ENCODE results near the gene GRIN2C. TPM values are rescaled to one million over a fixed set of nuclear protein-coding genes. Genes with fewer than 3 reads are reported as not detected.

The GRIN2C gene
- total RNA-seq, 1 donor from 2014 or later = 0.57 TPM

DNA sequence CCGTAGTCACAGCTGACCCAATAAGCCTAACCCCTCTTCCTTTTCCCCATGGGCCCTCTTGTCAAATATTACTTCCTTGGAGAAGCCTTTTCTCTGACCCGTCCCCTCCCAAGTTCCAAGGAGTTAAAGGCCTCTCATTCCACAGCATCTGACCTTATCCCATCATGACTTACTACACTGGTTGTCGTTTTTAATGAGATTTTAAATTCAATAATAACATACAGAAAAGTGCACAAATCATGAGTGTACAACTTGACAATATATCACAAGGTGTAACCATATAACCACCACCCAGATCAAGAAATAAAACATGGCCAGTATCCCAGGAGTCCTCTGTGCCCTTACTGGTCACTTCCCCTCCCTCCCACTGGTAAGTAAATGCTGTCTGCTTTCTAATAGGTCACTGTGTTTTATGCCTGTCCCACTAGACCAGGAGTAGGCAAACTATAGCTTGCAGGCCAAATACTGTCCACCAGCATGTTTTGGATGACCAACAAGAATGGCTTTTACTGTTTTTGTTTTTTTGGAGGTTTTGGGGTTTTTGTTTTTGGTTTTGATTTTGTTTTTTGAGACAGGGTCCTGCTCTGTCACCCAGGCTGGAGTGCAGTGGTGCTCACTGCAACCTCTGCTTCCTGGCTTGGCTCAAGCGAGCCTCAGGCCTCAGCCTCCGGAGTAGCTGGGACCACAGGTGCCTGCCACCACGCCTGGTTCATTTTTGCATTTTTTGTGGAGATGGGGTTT is 14.4 kb upstream of the GRIN2C start:
- Mint-ChIP-seq H3K36me3 (ENCODE audit: insufficient read depth) (no peaks in the 10 kb centered on the region), H3K9me3 (ENCODE audit: low read depth) (no peaks in the 10 kb centered on the region), H3K27me3 (no peaks in the 10 kb centered on the region), H3K27ac (peak overlapping the region; percentile 97), H3K4me1 (ENCODE audit: low read depth) (peaks cover 32% of the 10 kb centered on the region), H3K4me3 (ENCODE audit: low read depth) (peak overlapping the region; percentile 90)
- TF ChIP-seq, protein P1, sequence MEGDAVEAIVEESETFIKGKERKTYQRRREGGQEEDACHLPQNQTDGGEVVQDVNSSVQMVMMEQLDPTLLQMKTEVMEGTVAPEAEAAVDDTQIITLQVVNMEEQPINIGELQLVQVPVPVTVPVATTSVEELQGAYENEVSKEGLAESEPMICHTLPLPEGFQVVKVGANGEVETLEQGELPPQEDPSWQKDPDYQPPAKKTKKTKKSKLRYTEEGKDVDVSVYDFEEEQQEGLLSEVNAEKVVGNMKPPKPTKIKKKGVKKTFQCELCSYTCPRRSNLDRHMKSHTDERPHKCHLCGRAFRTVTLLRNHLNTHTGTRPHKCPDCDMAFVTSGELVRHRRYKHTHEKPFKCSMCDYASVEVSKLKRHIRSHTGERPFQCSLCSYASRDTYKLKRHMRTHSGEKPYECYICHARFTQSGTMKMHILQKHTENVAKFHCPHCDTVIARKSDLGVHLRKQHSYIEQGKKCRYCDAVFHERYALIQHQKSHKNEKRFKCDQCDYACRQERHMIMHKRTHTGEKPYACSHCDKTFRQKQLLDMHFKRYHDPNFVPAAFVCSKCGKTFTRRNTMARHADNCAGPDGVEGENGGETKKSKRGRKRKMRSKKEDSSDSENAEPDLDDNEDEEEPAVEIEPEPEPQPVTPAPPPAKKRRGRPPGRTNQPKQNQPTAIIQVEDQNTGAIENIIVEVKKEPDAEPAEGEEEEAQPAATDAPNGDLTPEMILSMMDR (IDR thresholded peaks at IDR 0.05; ENCODE audit: unreplicated experiment) = no peak
- DNase-seq (ENCODE audit: low spot score, unreplicated experiment) = no peak

DNA sequence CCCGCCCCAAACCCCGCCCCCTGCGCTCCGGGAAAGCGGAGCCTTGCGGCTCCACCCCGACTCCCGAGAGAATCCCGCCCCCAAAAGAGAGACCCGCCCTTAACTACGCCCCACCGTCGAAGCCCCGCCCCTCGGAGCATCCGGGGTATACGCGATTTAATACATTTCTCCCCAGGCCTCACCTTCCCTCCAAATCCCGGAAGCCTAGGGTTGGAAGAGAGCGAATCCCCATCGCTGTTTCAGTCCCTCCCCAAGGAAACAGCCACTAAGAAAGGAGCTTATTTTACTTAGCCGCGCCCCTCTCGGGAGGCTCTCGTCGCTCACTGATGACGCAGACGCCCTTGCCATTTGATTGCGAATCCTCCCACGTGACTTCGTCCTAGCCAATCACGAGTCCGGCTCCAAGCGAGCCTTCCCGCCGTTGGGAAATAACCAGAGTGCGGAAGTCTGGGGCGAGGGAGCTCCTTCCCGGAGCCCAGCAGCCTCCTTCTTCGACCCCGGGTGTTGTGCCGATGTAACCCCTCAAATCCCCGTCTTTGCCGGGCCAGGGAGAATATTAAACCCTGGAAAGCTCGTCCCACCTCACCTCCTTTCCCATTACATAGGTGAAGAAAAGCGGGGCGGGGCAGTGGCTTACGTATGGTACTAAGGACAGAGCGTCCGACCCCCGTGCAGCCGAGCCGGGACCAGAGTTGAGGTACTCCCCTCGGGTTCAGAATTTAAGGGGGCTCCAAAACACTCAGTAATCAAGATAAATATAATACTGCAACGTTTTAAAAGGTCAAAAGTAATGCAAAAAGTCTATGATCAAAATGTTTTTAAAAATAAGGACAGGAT is 13.6 kb upstream of the GRIN2C start:
- Mint-ChIP-seq H3K9me3 (ENCODE audit: low read depth) (no peaks in the 10 kb centered on the region), H3K27ac (peak overlapping the region; percentile 97), H3K4me1 (ENCODE audit: low read depth) (peaks cover 34% of the 10 kb centered on the region), H3K36me3 (ENCODE audit: insufficient read depth) (no peaks in the 10 kb centered on the region), H3K4me3 (ENCODE audit: low read depth) (peak overlapping the region; percentile 90), H3K27me3 (no peaks in the 10 kb centered on the region)
- TF ChIP-seq, protein P1 (IDR thresholded peaks at IDR 0.05; ENCODE audit: unreplicated experiment) = no peak
- DNase-seq (ENCODE audit: low spot score, unreplicated experiment) = peak; percentile 98

DNA sequence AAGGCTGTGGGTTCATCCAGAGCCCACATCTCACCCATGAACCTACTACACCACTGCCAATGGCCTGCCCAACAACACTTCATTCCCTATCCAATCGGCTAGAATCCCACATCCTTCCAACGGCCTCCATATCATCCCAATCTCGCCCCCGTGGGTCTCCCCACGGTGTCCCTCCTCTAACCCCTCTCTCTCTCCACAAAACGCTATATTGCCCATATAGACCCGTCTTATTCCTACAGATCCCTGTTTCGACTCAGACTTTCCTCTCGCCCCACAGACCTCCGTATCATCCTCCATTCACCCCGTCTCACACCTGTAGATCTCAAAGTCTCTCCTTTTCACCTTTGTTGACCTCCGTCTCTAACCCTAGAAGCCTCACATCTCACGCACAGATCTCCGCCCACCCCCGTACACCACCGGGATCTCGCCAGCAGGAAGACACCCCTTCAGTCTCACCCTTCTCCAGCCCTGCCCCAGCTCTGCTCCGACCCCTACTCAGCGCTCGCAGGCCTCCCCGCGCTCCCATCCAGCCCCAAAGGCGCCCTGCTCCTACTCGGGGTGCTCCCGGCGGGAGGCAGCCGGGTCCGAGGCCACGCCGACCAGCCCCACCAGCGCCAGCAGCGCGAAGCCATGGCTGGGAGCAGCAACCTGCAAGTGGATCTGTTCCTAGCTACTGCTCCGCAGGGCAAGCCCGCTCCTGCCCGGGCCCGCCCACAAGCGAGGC is 12.8 kb upstream of the GRIN2C start, which contains the start of gene FDXR:
FDXR (minus strand) TSS at position 682 of the 724 bp plus-strand sequence; CDS start at position 632, 50 bp downstream.
- no peaks in the 10 kb centered on the region for H3K27me3 Mint-ChIP-seq
- no peaks in the 10 kb centered on the region for H3K9me3 Mint-ChIP-seq (ENCODE audit: low read depth)
- H3K36me3 Mint-ChIP-seq (ENCODE audit: insufficient read depth) = no peaks in the 10 kb centered on the region
- H3K27ac Mint-ChIP-seq = peak within 1 kb of the TSS; percentile 97
- peaks cover 34% of the 10 kb centered on the region for H3K4me1 Mint-ChIP-seq (ENCODE audit: low read depth)
- TF ChIP-seq, protein P1 (IDR thresholded peaks at IDR 0.05; ENCODE audit: unreplicated experiment) = peak; percentile 8
- no peak for DNase-seq (ENCODE audit: low spot score, unreplicated experiment)
- H3K4me3 Mint-ChIP-seq (ENCODE audit: low read depth) = peak within 1 kb of the TSS; percentile 90

DNA sequence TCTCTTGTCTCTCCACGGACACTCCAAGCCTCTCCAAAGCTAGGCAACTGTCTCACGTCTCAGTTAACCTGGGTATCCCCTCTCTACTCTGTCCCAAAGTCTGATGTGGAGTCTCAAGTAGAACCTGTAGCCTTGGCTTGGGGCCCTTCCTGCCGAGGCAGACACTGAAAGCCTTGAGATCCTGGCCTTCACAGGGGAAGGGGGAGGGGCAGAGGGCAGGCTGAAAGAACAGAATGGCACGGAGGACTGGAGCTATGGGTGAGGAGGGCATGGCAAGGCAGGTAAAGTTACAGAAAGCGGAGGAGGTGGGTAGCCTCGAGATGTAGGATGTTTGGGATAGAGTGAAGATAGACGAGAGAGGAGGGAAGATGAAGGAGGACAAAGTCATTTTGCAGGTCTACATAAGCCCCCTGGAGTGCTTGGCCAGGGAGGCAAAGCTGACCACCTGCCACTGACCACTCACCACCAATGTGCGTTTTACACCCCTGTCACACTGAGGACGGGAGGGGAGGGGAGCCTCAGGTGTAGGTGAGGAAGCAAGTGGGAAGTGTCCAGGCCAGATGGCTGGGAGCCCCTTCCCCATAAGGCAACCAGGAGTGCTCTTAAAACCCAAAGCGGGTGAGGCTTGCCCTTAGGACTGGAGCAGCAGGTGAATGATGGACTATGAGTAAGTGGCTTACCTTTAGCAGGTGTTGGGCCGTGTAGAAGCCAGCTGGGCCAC is 11.8 kb upstream of the GRIN2C start:
- TF ChIP-seq, protein P1 (IDR thresholded peaks at IDR 0.05; ENCODE audit: unreplicated experiment) = no peak
- H3K27ac Mint-ChIP-seq = no peak overlapping the region
- H3K36me3 Mint-ChIP-seq (ENCODE audit: insufficient read depth) = no peaks in the 10 kb centered on the region
- DNase-seq (ENCODE audit: low spot score, unreplicated experiment) = no peak
- H3K4me3 Mint-ChIP-seq (ENCODE audit: low read depth) = peak overlapping the region; percentile 90
- no peaks in the 10 kb centered on the region for H3K9me3 Mint-ChIP-seq (ENCODE audit: low read depth)
- peaks cover 32% of the 10 kb centered on the region for H3K4me1 Mint-ChIP-seq (ENCODE audit: low read depth)
- no peaks in the 10 kb centered on the region for H3K27me3 Mint-ChIP-seq

Measured in progenitor cell of endocrine pancreas (in vitro differentiated cells).